Neural progenitor cell (in vitro differentiated cells): Measurements from ENCODE around the gene SLC37A1. TPM values are rescaled to one million over a fixed set of nuclear protein-coding genes. Genes with fewer than 3 reads are reported as not detected.
A peak's percentile ranks its signal among the peaks of the same experiment; 100 is the strongest.

ENCODE experiments used
- DNase-seq: peaks from one replicate; pipeline ENCODE4 v3.0.0-alpha.2; 2016; ENCODE audit warnings: low spot score
- H2AFZ ChIP-seq: fragments of 200-600 bp; sonication (generic); replicated peaks from 2 replicates; pipeline ENCODE4 v1.6.1; 2016; ENCODE audit warnings: antibody characterized with exemption
- H3F3A ChIP-seq: fragments of 200-600 bp; sonication (generic); 2 replicates; pipeline ENCODE4 v1.6.1; 2016; ENCODE audit warnings: antibody characterized with exemption, low read depth
- H3K27ac ChIP-seq: fragments of 200-600 bp; sonication (generic); 2 replicates; pipeline ENCODE4 v1.5.1; 2016; ENCODE audit warnings: mild to moderate bottlenecking
- H3K27me3 ChIP-seq: fragments of 200-600 bp; sonication (generic); 2 replicates; pipeline ENCODE4 v1.6.1; 2016; ENCODE audit warnings: mild to moderate bottlenecking, moderate library complexity
- H3K36me3 ChIP-seq: fragments of 200-600 bp; sonication (generic); 2 replicates; pipeline ENCODE4 v1.5.1; 2016
- H3K4me1 ChIP-seq: fragments of 200-600 bp; sonication (generic); 2 replicates; pipeline ENCODE4 v1.6.1; 2016; ENCODE audit warnings: mixed run types
- H3K4me2 ChIP-seq: fragments of 200-600 bp; sonication (generic); 2 replicates; pipeline ENCODE4 v1.6.1; 2016
- H3K4me3 ChIP-seq: fragments of 200-600 bp; sonication (generic); 2 replicates; pipeline ENCODE4 v1.5.1; 2016
- H3K79me2 ChIP-seq: fragments of 200-600 bp; sonication (generic); 2 replicates; pipeline ENCODE4 v1.6.1; 2016; ENCODE audit warnings: low read depth
- H3K9ac ChIP-seq: fragments of 200-600 bp; sonication (generic); 2 replicates; pipeline ENCODE4 v1.6.1; 2016
- H3K9me3 ChIP-seq: fragments of 200-600 bp; sonication (generic); 2 replicates; pipeline ENCODE4 v1.5.1; 2016; ENCODE audit warnings: low read depth
- H4K20me1 ChIP-seq: fragments of 200-600 bp; sonication (generic); 2 replicates; pipeline ENCODE4 v1.6.1; 2016; ENCODE audit warnings: low read depth
- H3K27ac Mint-ChIP-seq: 3 replicates; pipeline ENCODE4 v1.8.0; 2021; ENCODE audit warnings: mixed read lengths
- H3K27me3 Mint-ChIP-seq: 2 replicates; pipeline ENCODE4 v1.8.0; 2022; ENCODE audit warnings: low read depth, mild to moderate bottlenecking, inconsistent platforms, moderate library complexity, mixed read lengths; ENCODE audit not compliant: insufficient read depth
- H3K36me3 Mint-ChIP-seq: 3 replicates; pipeline ENCODE4 v1.8.0; 2021; ENCODE audit warnings: mixed read lengths
- H3K4me1 Mint-ChIP-seq: 3 replicates; pipeline ENCODE4 v1.8.0; 2021; ENCODE audit warnings: mixed read lengths
- H3K4me3 Mint-ChIP-seq: 3 replicates; pipeline ENCODE4 v1.8.0; 2021; ENCODE audit warnings: mild to moderate bottlenecking, moderate library complexity, mixed read lengths
- H3K9me3 Mint-ChIP-seq: 3 replicates; pipeline ENCODE4 v1.8.0; 2020; ENCODE audit warnings: mixed read lengths
- CTCF ChIP-seq: fragments of 200-600 bp; sonication (generic); IDR thresholded peaks from 2 replicates; pipeline ENCODE4 v1.5.1; 2017; ENCODE audit warnings: antibody characterized with exemption, mild to moderate bottlenecking
- EZH2 ChIP-seq: fragments of 200-600 bp; sonication (generic); IDR thresholded peaks from 2 replicates; pipeline ENCODE4 v1.6.1; 2017; ENCODE audit warnings: antibody characterized with exemption, mild to moderate bottlenecking, moderate library complexity
- EZH2phosphoT487 ChIP-seq: fragments of 200-600 bp; sonication (generic); IDR thresholded peaks from 2 replicates; pipeline ENCODE4 v1.6.1; 2017; ENCODE audit warnings: antibody characterized with exemption
- total RNA-seq: library from RNA; depleted of rRNA; stranded (reverse); fragments of >200 nt; gene quantifications from 2 replicates; pipeline ENCODE4 v1.2.3, GENCODE V29; 2015; ENCODE audit warnings: low replicate concordance

SLC37A1 gene
- total RNA-seq, 1 donor from 2014 or later, result 1.2 TPM

GRCh38 chr21:42562816-42563215, 49.2 kb downstream of the SLC37A1 start:
- no peaks in the 10 kb centered on the region for H3F3A ChIP-seq
- DNase-seq, result no peak
- TF ChIP-seq EZH2 (no peak), EZH2phosphoT487 (no peak), CTCF (no peak)
- no peaks in the 10 kb centered on the region for H3K79me2 ChIP-seq
- no peak overlapping the region for H3K9ac ChIP-seq
- no peaks in the 10 kb centered on the region for H3K27me3 ChIP-seq
- H2AFZ ChIP-seq, result no peak overlapping the region
- H3K27me3 Mint-ChIP-seq, result peaks cover 6% of the 10 kb centered on the region
- peak overlapping the region; percentile 13 for H3K27ac Mint-ChIP-seq
- H3K4me1 ChIP-seq, result no peaks in the 10 kb centered on the region
- no peak overlapping the region for H3K4me3 ChIP-seq
- H3K4me1 Mint-ChIP-seq, result peaks cover 16% of the 10 kb centered on the region
- H3K4me2 ChIP-seq, result no peak overlapping the region
- H3K9me3 Mint-ChIP-seq, result peaks cover 2% of the 10 kb centered on the region
- H3K4me3 Mint-ChIP-seq, result no peak overlapping the region
- H4K20me1 ChIP-seq, result no peaks in the 10 kb centered on the region
- H3K27ac ChIP-seq, result no peak overlapping the region
- H3K36me3 ChIP-seq, result no peaks in the 10 kb centered on the region
- H3K9me3 ChIP-seq, result no peaks in the 10 kb centered on the region
- H3K36me3 Mint-ChIP-seq, result no peaks in the 10 kb centered on the region

GRCh38 chr21:42563261-42563660, 49.6 kb downstream of the SLC37A1 start:
- Histone ChIP-seq H3K4me2 (no peak overlapping the region), H3K27ac (no peak overlapping the region), H3F3A (no peaks in the 10 kb centered on the region), H3K79me2 (no peaks in the 10 kb centered on the region), H3K4me1 (no peaks in the 10 kb centered on the region), H4K20me1 (no peaks in the 10 kb centered on the region), H3K4me3 (no peak overlapping the region), H2AFZ (no peak overlapping the region), H3K27me3 (no peaks in the 10 kb centered on the region), H3K36me3 (no peaks in the 10 kb centered on the region), H3K9ac (no peak overlapping the region), H3K9me3 (no peaks in the 10 kb centered on the region)
- Mint-ChIP-seq H3K36me3 (no peaks in the 10 kb centered on the region), H3K9me3 (peaks cover 2% of the 10 kb centered on the region), H3K4me1 (peaks cover 16% of the 10 kb centered on the region), H3K27me3 (peaks cover 6% of the 10 kb centered on the region), H3K4me3 (no peak overlapping the region), H3K27ac (no peak overlapping the region)
- TF ChIP-seq EZH2, result no peak
- TF ChIP-seq CTCF, result no peak
- no peak for TF ChIP-seq EZH2phosphoT487
- no peak for DNase-seq

GRCh38 chr21:42563686-42564085, 50.0 kb downstream of the SLC37A1 start:
- Histone ChIP-seq H3K4me2 (no peak overlapping the region), H3K79me2 (no peaks in the 10 kb centered on the region), H3K36me3 (no peaks in the 10 kb centered on the region), H4K20me1 (no peaks in the 10 kb centered on the region), H3F3A (no peaks in the 10 kb centered on the region), H3K27me3 (no peaks in the 10 kb centered on the region), H3K27ac (no peak overlapping the region), H3K4me1 (no peaks in the 10 kb centered on the region), H3K4me3 (no peak overlapping the region), H3K9ac (no peak overlapping the region), H3K9me3 (no peaks in the 10 kb centered on the region), H2AFZ (no peak overlapping the region)
- Mint-ChIP-seq H3K36me3 (no peaks in the 10 kb centered on the region), H3K4me3 (no peak overlapping the region), H3K27me3 (peaks cover 6% of the 10 kb centered on the region), H3K27ac (no peak overlapping the region), H3K4me1 (peaks cover 16% of the 10 kb centered on the region), H3K9me3 (peaks cover 2% of the 10 kb centered on the region)
- TF ChIP-seq EZH2 (no peak), CTCF (no peak), EZH2phosphoT487 (no peak)
- no peak for DNase-seq
